Progenitor cell of endocrine pancreas (in vitro differentiated cells): ENCODE results near the gene PDS5B. TPM values are rescaled to one million over a fixed set of nuclear protein-coding genes. Genes with fewer than 3 reads are reported as not detected.
A peak's percentile ranks its signal among the peaks of the same experiment; 100 is the strongest.

Source experiments
- DNase-seq: peaks from one replicate; pipeline ENCODE4 v3.0.0; 2021; ENCODE audit warnings: low spot score; ENCODE audit not compliant: unreplicated experiment
- H3K27ac Mint-ChIP-seq: 2 replicates; pipeline ENCODE4 v1.8.0; 2021; ENCODE audit warnings: mild to moderate bottlenecking, moderate library complexity, mixed read lengths
- H3K27me3 Mint-ChIP-seq: 2 replicates; pipeline ENCODE4 v1.8.0; 2021; ENCODE audit warnings: mixed read lengths
- H3K36me3 Mint-ChIP-seq: 2 replicates; pipeline ENCODE4 v1.8.0; 2022; ENCODE audit warnings: mixed read lengths; ENCODE audit not compliant: insufficient read depth
- H3K4me1 Mint-ChIP-seq: 2 replicates; pipeline ENCODE4 v1.8.0; 2021; ENCODE audit warnings: low read depth, mixed read lengths
- H3K4me3 Mint-ChIP-seq: 2 replicates; pipeline ENCODE4 v1.8.0; 2021; ENCODE audit warnings: low read depth, mild to moderate bottlenecking, moderate library complexity, mixed read lengths
- H3K9me3 Mint-ChIP-seq: 2 replicates; pipeline ENCODE4 v1.8.0; 2021; ENCODE audit warnings: low read depth, mixed read lengths
- CTCF ChIP-seq: fragments of 200-600 bp; sonication (generic); IDR thresholded peaks from one replicate; pipeline ENCODE4 v1.5.0; 2021; ENCODE audit warnings: antibody characterized with exemption, mild to moderate bottlenecking; ENCODE audit not compliant: unreplicated experiment
- total RNA-seq: library from RNA; stranded (reverse); gene quantifications from 2 replicates; pipeline ENCODE4 v1.2.1, GENCODE V29; 2021

Gene PDS5B
- total RNA-seq, 1 donor from 2014 or later, result 64.4 TPM

GRCh38 chr13:32622827-32623226 lies 36.6 kb downstream of the PDS5B start:
- H3K4me1 Mint-ChIP-seq, result peaks cover 6% of the 10 kb centered on the region

GRCh38 chr13:32624441-32624840 lies 38.2 kb downstream of the PDS5B start:
- Mint-ChIP-seq H3K27ac (peak overlapping the region; percentile 71), H3K9me3 (peaks cover 29% of the 10 kb centered on the region), H3K27me3 (no peaks in the 10 kb centered on the region), H3K36me3 (peaks cover 23% of the 10 kb centered on the region), H3K4me1 (peaks cover 6% of the 10 kb centered on the region), H3K4me3 (no peak overlapping the region)
- no peak for TF ChIP-seq CTCF
- no peak for DNase-seq

More at GRCh38 chr13:32622827-32623226, 36.6 kb downstream of the PDS5B start:
- Mint-ChIP-seq H3K27ac (no peak overlapping the region), H3K27me3 (no peaks in the 10 kb centered on the region), H3K4me3 (no peak overlapping the region), H3K9me3 (peaks cover 34% of the 10 kb centered on the region), H3K36me3 (peaks cover 29% of the 10 kb centered on the region)
- no peak for TF ChIP-seq CTCF
- no peak for DNase-seq

GRCh38 chr13:32627793-32628192 lies 41.5 kb downstream of the PDS5B start:
- Mint-ChIP-seq H3K4me1 (peaks cover 6% of the 10 kb centered on the region), H3K27ac (no peak overlapping the region), H3K4me3 (no peak overlapping the region), H3K36me3 (peaks cover 7% of the 10 kb centered on the region), H3K27me3 (no peaks in the 10 kb centered on the region), H3K9me3 (peaks cover 8% of the 10 kb centered on the region)
- no peak for DNase-seq
- no peak for TF ChIP-seq CTCF

- H3K27ac Mint-ChIP-seq, result no peak overlapping the region
- TF ChIP-seq CTCF, result no peak
- no peak for DNase-seq
- peaks cover 6% of the 10 kb centered on the region for H3K4me1 Mint-ChIP-seq
- H3K4me3 Mint-ChIP-seq, result no peak overlapping the region
- H3K36me3 Mint-ChIP-seq, result peaks cover 1% of the 10 kb centered on the region
- H3K27me3 Mint-ChIP-seq, result no peaks in the 10 kb centered on the region
- H3K9me3 Mint-ChIP-seq, result peaks cover 3% of the 10 kb centered on the region
Observed at GRCh38 chr13:32629313-32629712, 43.1 kb downstream of the PDS5B start.

GRCh38 chr13:32629866-32630265 lies 43.6 kb downstream of the PDS5B start:
- no peak for DNase-seq
- Mint-ChIP-seq H3K4me1 (peaks cover 4% of the 10 kb centered on the region), H3K36me3 (peaks cover 1% of the 10 kb centered on the region), H3K27ac (no peak overlapping the region), H3K9me3 (peaks cover 3% of the 10 kb centered on the region), H3K27me3 (no peaks in the 10 kb centered on the region), H3K4me3 (no peak overlapping the region)
- TF ChIP-seq CTCF, result no peak
